Left lung (tissue), 10 donors: ENCODE results near the gene SLC6A1. TPM values are rescaled to one million over a fixed set of nuclear protein-coding genes. Genes with fewer than 3 reads are reported as not detected.
"Not testable (repeated sequence)": the region's sequence is repeated elsewhere in the genome, so short reads cannot be mapped to it uniquely, and the experiment has no call there.

Experiments
- ATAC-seq: fragments of 200-7000 bp; cut with Tn5 transposase; one replicate; pipeline ENCODE4 v1.9.1; 2020; ENCODE audit warnings: moderate library complexity
- DNase-seq, 4 donors: peaks; one replicate each; pipeline ENCODE4 v3.0.0-alpha.2; 2013 to 2020
- H3K27ac ChIP-seq, 2 donors: fragments of 200-600 bp; sonication (generic) in 1 of 2; one replicate each; pipeline versions ENCODE4 v1.5.0 to v1.8.0; 2020 to 2021
- H3K27me3 ChIP-seq, 2 donors: fragments of 200-600 bp; sonication (generic) in 1 of 2; one replicate each; pipeline versions ENCODE4 v1.5.0 to v1.8.0; 2020 to 2021
- H3K36me3 ChIP-seq, 2 donors: fragments of 200-600 bp; sonication (generic) in 1 of 2; one replicate each; pipeline versions ENCODE4 v1.5.0 to v1.8.0; 2020 to 2021
- H3K4me1 ChIP-seq, 2 donors: fragments of 200-600 bp; one replicate each; pipeline ENCODE4 v1.8.0; 2021
- H3K4me3 ChIP-seq, 2 donors: fragments of 200-600 bp; sonication (generic) in 1 of 2; one replicate each; pipeline versions ENCODE4 v1.5.0 to v1.8.0; 2020 to 2021; ENCODE audit warnings: mild to moderate bottlenecking in 1 of 2
- H3K9me3 ChIP-seq, 2 donors: fragments of 200-600 bp; sonication (generic) in 1 of 2; one replicate each; pipeline versions ENCODE4 v1.5.0 to v1.8.0; 2020 to 2021
- intact Hi-C, 2 donors: fragments of 100-400 bp; cut with DNase I; formaldehyde crosslinking; loops; one replicate each; pipeline versions ENCODE4 v1.11.2 to v1.14.2; 2022
- polyA plus RNA-seq, 6 donors: library from polyadenylated mRNA; unstranded; fragments of 120-200 nt; gene quantifications; one replicate each; pipeline ENCODE4 v1.2.1, GENCODE V29; 2013; ENCODE audit not compliant: insufficient read length in 6 of 6
- total RNA-seq, 2 donors: library from RNA; stranded (reverse); fragmentation: NEBNext Ultra II Directional; extraction: Animal tissue kit (Norgen Biotek cat#: 25700); gene quantifications; one replicate each; pipeline ENCODE4 v1.2.1, GENCODE V29; 2021
- TF ChIP-seq, protein P1 (sequence below), 2 donors: fragments of 200-600 bp; sonication (generic) in 1 of 2; IDR thresholded peaks; one replicate each; pipeline versions ENCODE4 v1.5.0 to v1.8.0; 2021; ENCODE audit warnings: antibody characterized with exemption in 2 of 2
- donor health status: DM: no; HTN: yes; CAD: no.
- donor health status: DM: no; HTN: no; CAD: no.

Gene SLC6A1
- total and polyA plus RNA-seq, 8 donors = 0.97 to 7.2 (median 5.3) TPM

DNA sequence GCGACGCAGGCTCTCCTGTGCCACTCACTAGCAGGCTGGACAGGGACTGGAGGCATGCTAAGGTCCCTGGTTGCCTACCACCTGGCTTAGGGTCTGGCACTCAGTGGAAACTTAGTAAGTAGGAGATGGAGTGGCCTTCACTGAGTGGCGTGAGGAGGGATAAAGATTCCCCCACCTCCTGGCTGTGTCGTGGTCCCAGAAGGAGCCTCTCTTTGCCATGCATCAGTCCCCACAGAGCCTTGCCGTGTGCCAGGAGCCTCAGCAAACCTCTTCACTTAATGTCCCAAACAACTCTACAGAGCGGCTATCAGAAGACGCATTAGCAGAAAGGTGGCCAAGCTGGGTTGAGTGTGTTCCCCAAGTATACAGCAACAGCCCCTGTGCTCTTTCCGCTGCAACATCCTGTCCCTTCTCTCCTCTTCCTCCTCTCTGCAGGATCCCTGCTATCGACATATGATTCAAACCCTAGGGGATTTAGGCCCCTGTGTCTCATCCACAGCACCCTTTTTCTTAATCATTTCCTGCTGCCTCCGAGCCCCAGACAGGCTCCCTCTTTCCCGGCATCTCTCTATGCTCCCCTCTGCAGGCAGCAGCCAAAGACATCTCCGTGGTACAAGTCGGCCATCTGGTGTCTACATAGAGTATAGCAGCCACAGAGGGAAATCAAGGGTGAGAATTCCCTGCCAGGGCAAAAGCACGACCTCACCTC lies 66.7 kb downstream of the SLC6A1 start:
- ATAC-seq (peak; percentile 97), DNase-seq (peak in 3 of 4 donors; percentile 18 to 62 (median 48))
- H3K9me3 ChIP-seq = peaks cover 0 to 3% of the 10 kb centered on the region in 2 donors
- TF ChIP-seq, protein P1, sequence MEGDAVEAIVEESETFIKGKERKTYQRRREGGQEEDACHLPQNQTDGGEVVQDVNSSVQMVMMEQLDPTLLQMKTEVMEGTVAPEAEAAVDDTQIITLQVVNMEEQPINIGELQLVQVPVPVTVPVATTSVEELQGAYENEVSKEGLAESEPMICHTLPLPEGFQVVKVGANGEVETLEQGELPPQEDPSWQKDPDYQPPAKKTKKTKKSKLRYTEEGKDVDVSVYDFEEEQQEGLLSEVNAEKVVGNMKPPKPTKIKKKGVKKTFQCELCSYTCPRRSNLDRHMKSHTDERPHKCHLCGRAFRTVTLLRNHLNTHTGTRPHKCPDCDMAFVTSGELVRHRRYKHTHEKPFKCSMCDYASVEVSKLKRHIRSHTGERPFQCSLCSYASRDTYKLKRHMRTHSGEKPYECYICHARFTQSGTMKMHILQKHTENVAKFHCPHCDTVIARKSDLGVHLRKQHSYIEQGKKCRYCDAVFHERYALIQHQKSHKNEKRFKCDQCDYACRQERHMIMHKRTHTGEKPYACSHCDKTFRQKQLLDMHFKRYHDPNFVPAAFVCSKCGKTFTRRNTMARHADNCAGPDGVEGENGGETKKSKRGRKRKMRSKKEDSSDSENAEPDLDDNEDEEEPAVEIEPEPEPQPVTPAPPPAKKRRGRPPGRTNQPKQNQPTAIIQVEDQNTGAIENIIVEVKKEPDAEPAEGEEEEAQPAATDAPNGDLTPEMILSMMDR (IDR thresholded peaks at IDR 0.05) = peak; percentile 69 to 72
- no peak overlapping the region for H3K4me3 ChIP-seq
- H3K4me1 ChIP-seq = peaks cover 5 to 6% of the 10 kb centered on the region in 2 donors
- no peak overlapping the region for H3K27ac ChIP-seq
- intact Hi-C loops = loop anchor here (2.0 to 10.0 kb wide), 3 partner anchors 112 to 304 kb away; no protein-coding TSS in a partner anchor
- no peaks in the 10 kb centered on the region for H3K36me3 ChIP-seq
- peaks cover 0 to 23% of the 10 kb centered on the region in 2 donors for H3K27me3 ChIP-seq

DNA sequence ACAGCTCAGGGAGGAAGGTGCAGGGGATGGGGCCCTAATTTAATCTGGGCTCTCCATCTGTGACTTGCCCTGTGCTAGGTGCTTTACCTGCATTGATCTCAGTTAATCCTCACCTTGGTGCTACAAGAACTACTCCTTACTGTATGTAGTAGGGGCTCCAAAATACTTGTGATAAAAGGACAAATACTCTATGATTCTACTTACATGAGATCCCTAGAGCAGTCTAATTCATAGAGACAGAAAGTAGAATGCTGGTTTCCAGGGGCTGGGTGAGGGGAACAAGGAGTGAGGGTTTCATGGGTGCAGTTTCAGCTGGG lies 67.2 kb downstream of the SLC6A1 start:
- H3K27me3 ChIP-seq = peaks cover 0 to 23% of the 10 kb centered on the region in 2 donors
- DNase-seq = no peak
- ATAC-seq = no peak
- TF ChIP-seq, protein P1 (IDR thresholded peaks at IDR 0.05) = no peak
- H3K4me1 ChIP-seq = peaks cover 5 to 6% of the 10 kb centered on the region in 2 donors
- intact Hi-C loops = loop anchor here (2.0 to 10.0 kb wide), 4 partner anchors 113 to 305 kb away; no protein-coding TSS in a partner anchor
- H3K36me3 ChIP-seq = no peaks in the 10 kb centered on the region
- peaks cover 0 to 8% of the 10 kb centered on the region in 2 donors for H3K9me3 ChIP-seq
- H3K27ac ChIP-seq = no peak overlapping the region
- H3K4me3 ChIP-seq = no peak overlapping the region

DNA sequence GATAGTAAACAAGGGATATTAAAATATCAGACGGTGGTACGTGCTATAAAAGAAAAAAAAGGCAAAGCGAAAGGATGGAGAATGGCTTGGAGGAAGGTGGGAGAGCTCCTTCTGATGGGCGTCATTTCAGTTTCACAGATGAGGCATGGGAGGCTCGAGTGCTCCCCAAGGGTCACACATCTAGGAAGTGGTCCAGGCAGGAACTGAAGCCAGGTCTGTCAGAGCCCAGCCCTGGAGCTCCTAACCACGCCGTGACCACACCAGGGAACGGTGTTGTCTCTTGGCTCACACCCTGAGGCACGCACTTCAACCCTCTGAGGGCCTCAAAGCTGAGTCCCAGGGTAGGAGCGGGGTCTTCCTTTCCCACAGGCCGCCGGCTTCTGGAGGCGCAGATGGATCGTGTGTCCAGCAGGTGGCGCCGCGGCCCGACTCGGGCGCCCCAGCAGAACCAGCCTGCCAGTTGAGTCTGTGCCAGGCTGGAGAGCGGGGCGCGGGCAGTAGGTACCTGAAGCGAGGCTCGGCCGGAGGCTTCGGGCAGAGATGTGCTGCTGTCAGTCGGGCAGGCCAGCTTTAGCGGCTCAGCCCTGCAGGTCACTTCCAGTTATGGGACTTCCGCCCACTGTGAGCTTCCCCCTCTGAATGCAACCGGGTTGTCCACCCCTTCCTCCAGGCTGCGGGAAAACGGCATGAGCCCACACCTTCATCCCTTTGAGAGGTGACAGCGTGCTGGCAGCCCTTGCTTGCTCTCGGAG lies 68.1 kb downstream of the SLC6A1 start:
- Histone ChIP-seq H3K9me3 (peaks cover 0 to 11% of the 10 kb centered on the region in 2 donors), H3K4me3 (no peak overlapping the region), H3K36me3 (no peaks in the 10 kb centered on the region), H3K27ac (no peak overlapping the region), H3K27me3 (peaks cover 0 to 23% of the 10 kb centered on the region in 2 donors), H3K4me1 (peaks cover 5 to 6% of the 10 kb centered on the region in 2 donors)
- DNase-seq = peak; percentile 29 to 93 (median 58)
- TF ChIP-seq, protein P1 (IDR thresholded peaks at IDR 0.05) = peak; percentile 88 to 90
- intact Hi-C loops = loop anchor here in 1 of 2 donors (5.0 kb wide), 1 partner anchor 272 kb away; no protein-coding TSS in a partner anchor
- peak; percentile 91 for ATAC-seq

DNA sequence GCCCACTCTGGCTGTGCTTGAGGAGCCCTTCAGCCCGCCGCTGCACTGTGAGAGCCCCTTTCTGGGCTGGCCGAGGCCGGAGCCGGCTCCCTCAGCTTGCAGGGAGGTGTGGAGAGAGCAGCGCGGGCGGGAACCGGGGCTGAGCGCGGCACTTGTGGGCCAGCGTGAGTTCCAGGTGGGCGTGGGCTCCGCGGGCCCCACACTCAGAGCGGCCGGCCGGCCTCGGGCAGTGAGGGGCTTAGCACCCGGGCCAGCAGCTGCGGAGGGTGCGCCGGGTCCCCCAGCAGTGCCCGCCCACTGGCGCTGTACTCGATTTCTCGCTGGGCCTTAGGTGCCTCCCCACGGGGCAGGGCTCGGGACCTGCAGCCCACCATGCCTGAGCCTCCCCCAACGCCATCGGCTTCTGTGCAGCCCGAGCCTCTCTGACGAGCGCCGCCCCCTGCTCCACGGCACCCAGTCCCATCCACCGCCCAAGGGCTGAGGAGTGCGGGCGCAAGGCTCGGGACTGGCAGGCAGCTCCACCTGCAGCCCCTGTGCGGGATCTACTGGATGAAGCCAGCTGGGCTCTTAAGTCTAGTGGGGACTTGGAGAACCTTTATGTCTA lies 68.8 kb downstream of the SLC6A1 start:
- H3K36me3 ChIP-seq, H3K27ac ChIP-seq, H3K4me3 ChIP-seq, H3K4me1 ChIP-seq, ATAC-seq: not testable (repeated sequence)
- Histone ChIP-seq H3K9me3 (peaks cover 0 to 11% of the 10 kb centered on the region in 2 donors), H3K27me3 (peaks cover 0 to 23% of the 10 kb centered on the region in 2 donors)
- peak in 1 of 4 donors; percentile 78 for DNase-seq
- intact Hi-C loops = loop anchor here in 1 of 2 donors (5.0 kb wide), 1 partner anchor 271 kb away; no protein-coding TSS in a partner anchor

DNA sequence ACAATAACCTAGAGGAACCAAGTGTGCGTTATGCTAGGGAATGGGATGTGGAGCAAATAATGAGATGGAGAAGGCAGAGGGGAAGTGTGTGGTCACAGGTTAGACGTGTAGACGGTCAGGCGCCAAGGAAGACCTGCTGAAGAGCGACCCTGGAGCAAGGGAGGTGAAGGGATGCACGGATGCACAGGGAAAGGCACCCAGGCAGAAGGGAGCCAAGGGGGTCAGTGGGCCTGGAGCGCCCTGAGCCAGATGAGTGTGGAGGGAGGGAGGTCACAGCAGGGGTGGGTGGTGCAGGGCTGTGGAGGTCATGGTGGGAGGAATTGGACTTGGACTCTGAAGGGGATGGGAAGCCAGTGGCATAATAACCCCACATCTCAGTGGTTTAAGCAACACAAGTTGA lies 70.2 kb downstream of the SLC6A1 start:
- Histone ChIP-seq H3K27ac (no peak overlapping the region), H3K9me3 (peaks cover 0 to 12% of the 10 kb centered on the region in 2 donors), H3K4me1 (peaks cover 5 to 6% of the 10 kb centered on the region in 2 donors), H3K36me3 (no peaks in the 10 kb centered on the region), H3K4me3 (no peak overlapping the region), H3K27me3 (peaks cover 0 to 16% of the 10 kb centered on the region in 2 donors)
- DNase-seq (no peak), ATAC-seq (no peak)
- intact Hi-C loops = loop anchor here in 1 of 2 donors (5.0 kb wide), 1 partner anchor 270 kb away; no protein-coding TSS in a partner anchor
- TF ChIP-seq, protein P1 (IDR thresholded peaks at IDR 0.05) = no peak
